Measurements from ENCODE around the gene SH3GL2.

The SH3GL2 gene

GRCh38 chr9:17611917-17612316 is 33.1 kb downstream of the SH3GL2 start:
- DNase-seq = no peak

- no peak for DNase-seq
These were observed 34.9 kb downstream of the SH3GL2 start for GRCh38 chr9:17613758-17614157.

GRCh38 chr9:17614250-17614649 is 35.4 kb downstream of the SH3GL2 start:
- no peak for DNase-seq

GRCh38 chr9:17614903-17615302 is 36.0 kb downstream of the SH3GL2 start:
- DNase-seq = no peak

GRCh38 chr9:17622141-17622540 is 43.3 kb downstream of the SH3GL2 start:
- no peak for DNase-seq

- no peak for DNase-seq
These were observed 43.9 kb downstream of the SH3GL2 start for GRCh38 chr9:17622749-17623148.

- DNase-seq = no peak
These were observed 45.1 kb downstream of the SH3GL2 start for GRCh38 chr9:17623965-17624364.

GRCh38 chr9:17624571-17624970 is 45.7 kb downstream of the SH3GL2 start:
- DNase-seq = no peak

- DNase-seq = no peak
These were observed 47.0 kb downstream of the SH3GL2 start for GRCh38 chr9:17625644-17626388.

GRCh38 chr9:17627641-17628040 is 48.8 kb downstream of the SH3GL2 start:
- no peak for DNase-seq

GRCh38 chr9:17628624-17629023 is 49.8 kb downstream of the SH3GL2 start:
- no peak for DNase-seq

GRCh38 chr9:17630531-17630949 is 51.7 kb downstream of the SH3GL2 start:
- DNase-seq = no peak

- no peak for DNase-seq
These were observed 52.5 kb downstream of the SH3GL2 start for GRCh38 chr9:17631396-17631795.

- no peak for DNase-seq
These were observed 54.1 kb downstream of the SH3GL2 start for GRCh38 chr9:17632994-17633393.

GRCh38 chr9:17635115-17635890 is 56.4 kb downstream of the SH3GL2 start:
- no peak for DNase-seq

GRCh38 chr9:17636349-17636748 is 57.5 kb downstream of the SH3GL2 start:
- no peak for DNase-seq

- no peak for DNase-seq
These were observed 58.0 kb downstream of the SH3GL2 start for GRCh38 chr9:17636821-17637220.

- DNase-seq = no peak
These were observed 58.4 kb downstream of the SH3GL2 start for GRCh38 chr9:17637229-17637628.

GRCh38 chr9:17648516-17648915 is 69.7 kb downstream of the SH3GL2 start:
- no peak for DNase-seq

GRCh38 chr9:17651725-17652124 is 72.9 kb downstream of the SH3GL2 start:
- no peak for DNase-seq

GRCh38 chr9:17653947-17654465 is 75.1 kb downstream of the SH3GL2 start:
- no peak for DNase-seq

GRCh38 chr9:17656889-17657288 is 78.0 kb downstream of the SH3GL2 start:
- no peak for DNase-seq

- no peak for DNase-seq
These were observed 79.4 kb downstream of the SH3GL2 start for GRCh38 chr9:17658237-17658636.

- DNase-seq = no peak
These were observed 81.3 kb downstream of the SH3GL2 start for GRCh38 chr9:17660158-17660557.
